K562 (cell line): Measurements from ENCODE around the gene SAMD9L. TPM values are rescaled to one million over a fixed set of nuclear protein-coding genes. Genes with fewer than 3 reads are reported as not detected.

Source experiments
- ATAC-seq: fragments of 200-7000 bp; cut with Tn5 transposase; 3 replicates; pipeline ENCODE4 v1.9.1; 2020; ENCODE audit warnings: moderate library complexity
- BruUV-seq: library from RNA; stranded (reverse); fragments of 400-500 nt; replicated peaks from 2 replicates; lab custom pipeline; 2021; lab: Mats Ljungman, UMichigan
- CTCF ChIA-PET: fragments of 300-600 bp; formaldehyde crosslinking; extraction: SDS; loops from one replicate; lab custom pipeline; 2021; ENCODE audit warnings: low intra/inter-chr PET ratio; lab: Yijun Ruan, JAX
- POLR2A ChIA-PET: fragments of 300-600, 350-650 bp; sonication (Branson Sonifier 250); formaldehyde crosslinking; extraction: SDS; loops from one replicate; lab custom pipeline; 2021; ENCODE audit warnings: antibody characterized with exemption, inconsistent platforms; lab: Yijun Ruan, JAX
- DNase-seq, 4 experiments: peaks; one replicate each; pipeline versions ENCODE4 v3.0.0 to v3.0.0-alpha.2; 2011 to 2018; ENCODE audit warnings: low spot score in 3 of 4, mixed read lengths in 3 of 4; ENCODE audit errors: extremely low read depth in 1 of 4
- FAIRE-seq: peaks from 2 replicates; lab custom pipeline; 2011; peaks lifted over from hg19 to GRCh38; lab: Jason Lieb, UNC
- H2AFZ ChIP-seq: 2 replicates; pipeline ENCODE4 v1.6.0; 2011; ENCODE audit warnings: low read depth, low read length, control low read depth, inconsistent platforms
- H3K27ac ChIP-seq: fragments of 200-600 bp; 3 replicates; pipeline ENCODE4 v1.8.0; 2011; ENCODE audit warnings: low read depth, mild to moderate bottlenecking, control low read depth, inconsistent platforms, low read length, moderate library complexity, mixed read lengths; ENCODE audit errors: extremely low read depth
- H3K27me3 ChIP-seq, 2 experiments: fragments of 300-600 bp in 1 of 2; 2 replicates in 1 of 2; 3 replicates in 1 of 2; pipeline versions ENCODE4 v1.6.0 to v1.8.0; 2011; ENCODE audit warnings: inconsistent platforms in 2 of 2, low read length in 2 of 2, mild to moderate bottlenecking in 1 of 2, mixed read lengths in 1 of 2, moderate library complexity in 1 of 2; ENCODE audit not compliant: control insufficient read depth in 2 of 2, insufficient read depth in 2 of 2
- H3K36me3 ChIP-seq: fragments of 300-600 bp; 3 replicates; pipeline ENCODE4 v1.8.0; 2011; ENCODE audit warnings: mild to moderate bottlenecking, low read length, inconsistent platforms; ENCODE audit not compliant: control insufficient read depth, insufficient read depth
- H3K4me1 ChIP-seq, 2 experiments: fragments of 200-600 bp in 1 of 2; replicated peaks in 1 of 2; 2 replicates in 1 of 2; 3 replicates in 1 of 2; pipeline versions ENCODE4 v1.5.1 to v1.8.0; 2011; ENCODE audit warnings: inconsistent platforms in 2 of 2, low read length in 2 of 2, mild to moderate bottlenecking in 1 of 2, mixed read lengths in 1 of 2, moderate library complexity in 1 of 2; ENCODE audit not compliant: control insufficient read depth in 2 of 2, insufficient read depth in 2 of 2
- H3K4me2 ChIP-seq: 2 replicates; pipeline ENCODE4 v1.6.1; 2011; ENCODE audit warnings: low read length, control low read depth, inconsistent platforms, mixed read lengths; ENCODE audit not compliant: insufficient read depth
- H3K4me3 ChIP-seq: fragments of 200-600 bp; sonication (generic), shearing (Covaris generic); 2 replicates; pipeline ENCODE4 v1.5.1; 2016; ENCODE audit warnings: control low read depth, inconsistent platforms
- H3K79me2 ChIP-seq: fragments of 200-600 bp; 3 replicates; pipeline ENCODE4 v1.8.0; 2011; ENCODE audit warnings: low read length, inconsistent platforms; ENCODE audit not compliant: control insufficient read depth, insufficient read depth
- H3K9ac ChIP-seq, 2 experiments: 2 replicates each; pipeline versions ENCODE4 v1.6.0 to v1.6.1; 2011; ENCODE audit warnings: low read depth in 2 of 2, low read length in 2 of 2, control low read depth in 1 of 2, inconsistent platforms in 1 of 2, mild to moderate bottlenecking in 1 of 2, mixed read lengths in 1 of 2; ENCODE audit not compliant: insufficient read depth in 1 of 2
- H3K9me1 ChIP-seq: one replicate; pipeline ENCODE4 v1.6.0; 2011; ENCODE audit warnings: inconsistent platforms, mild to moderate bottlenecking, low read length, moderate library complexity; ENCODE audit not compliant: control insufficient read depth, insufficient read depth
- H3K9me3 ChIP-seq: replicated peaks from 2 replicates; pipeline ENCODE4 v1.5.1; 2011; ENCODE audit warnings: low read depth, low read length, inconsistent platforms; ENCODE audit not compliant: control insufficient read depth, insufficient read depth
- H4K20me1 ChIP-seq: replicated peaks from 2 replicates; pipeline ENCODE4 v1.6.1; 2011; ENCODE audit warnings: low read length, inconsistent platforms, mixed read lengths; ENCODE audit not compliant: control insufficient read depth, insufficient read depth
- BDP1 ChIP-seq: IDR thresholded peaks from 3 replicates; pipeline ENCODE4 v1.6.1; 2011; ENCODE audit not compliant: insufficient read length, insufficient read depth
- DDX20 ChIP-seq: fragments of 450-650 bp; IDR thresholded peaks from 2 replicates; pipeline ENCODE4 v1.6.1; 2016; ENCODE audit warnings: missing genetic modification characterization, low read depth, mild to moderate bottlenecking, missing compliant biosample characterization, moderate library complexity
- DIDO1 ChIP-seq: fragments of 450-650 bp; IDR thresholded peaks from 2 replicates; pipeline ENCODE4 v1.6.1; 2016; ENCODE audit warnings: low read depth, missing biosample characterization, missing genetic modification characterization
- ELF1 ChIP-seq: fragments of 200-800 bp; sonication (Bioruptor generic); IDR thresholded peaks from 2 replicates; pipeline ENCODE4 v1.6.1; 2016; ENCODE audit warnings: missing genetic modification characterization, missing compliant biosample characterization
- ELF4 ChIP-seq: fragments of 450-650 bp; formaldehyde crosslinking; IDR thresholded peaks from 2 replicates; pipeline ENCODE4 v1.4.0; 2022; ENCODE audit warnings: missing genetic modification characterization
- KDM1A ChIP-seq, 2 experiments: fragments of 450-650 bp; IDR thresholded peaks; 2 replicates each; pipeline ENCODE4 v1.6.1; 2016; ENCODE audit warnings: mild to moderate bottlenecking in 2 of 2
- MEF2A ChIP-seq: IDR thresholded peaks from 2 replicates; pipeline ENCODE4 v1.6.1; 2011; ENCODE audit warnings: low read depth, mild to moderate bottlenecking, low read length, moderate library complexity; ENCODE audit not compliant: control insufficient read depth
- MTA1 ChIP-seq: fragments of 450-650 bp; IDR thresholded peaks from 2 replicates; pipeline ENCODE4 v1.6.1; 2017; ENCODE audit warnings: borderline replicate concordance
- NR2C1 ChIP-seq, 2 experiments: fragments of 450-650 bp; IDR thresholded peaks; 2 replicates each; pipeline ENCODE4 v1.6.1; 2017; ENCODE audit warnings: mild to moderate bottlenecking in 2 of 2, antibody characterized with exemption in 1 of 2, inconsistent platforms in 1 of 2, missing compliant biosample characterization in 1 of 2, missing genetic modification characterization in 1 of 2
- PRMT5 ChIP-seq: sonication (generic); formaldehyde crosslinking; IDR thresholded peaks from 2 replicates; pipeline ENCODE4 v1.5.0; 2020; ENCODE audit warnings: missing genetic modification reagents
- PYGO2 ChIP-seq: fragments of 450-650 bp; IDR thresholded peaks from 2 replicates; pipeline ENCODE4 v1.6.1; 2016; ENCODE audit warnings: mild to moderate bottlenecking, missing genetic modification characterization, moderate library complexity, missing compliant biosample characterization
- RCOR1 ChIP-seq, 2 experiments: IDR thresholded peaks; 2 replicates each; pipeline ENCODE4 v1.6.1; 2012; ENCODE audit warnings: low read depth in 2 of 2, low read length in 2 of 2, borderline replicate concordance in 1 of 2, improper control_type of control experiment in 1 of 2
- SPI1 ChIP-seq: IDR thresholded peaks from 2 replicates; pipeline ENCODE4 v1.6.1; 2011; ENCODE audit warnings: low read depth, low read length, control low read depth, borderline replicate concordance
- TRIM24 ChIP-seq, 2 experiments: fragments of 450-650 bp; IDR thresholded peaks; 2 replicates each; pipeline ENCODE4 v1.6.1; 2016
- ZNF436 ChIP-seq: fragments of 250-450, 450-650 bp; sonication (Bioruptor Pico); formaldehyde crosslinking; IDR thresholded peaks from 2 replicates; pipeline ENCODE4 v1.7.0; 2020; ENCODE audit warnings: mild to moderate bottlenecking
- ZNF778 ChIP-seq: fragments of 450-650 bp; formaldehyde crosslinking; IDR thresholded peaks from 2 replicates; pipeline ENCODE4 v1.4.0; 2020; ENCODE audit warnings: mild to moderate bottlenecking, moderate library complexity
- WGBS: fragments of 100-300 bp; shearing (Covaris generic); methylation state at CpG from one replicate; pipeline ENCODE4 v1.1.6; 2016; ENCODE audit warnings: low coverage, mixed read lengths; ENCODE audit not compliant: insufficient coverage; ENCODE audit errors: missing lambda C conversion rate; 5-methylcytosine and 5-hydroxymethylcytosine counted together
- in situ Hi-C: fragments of 300-500 bp; cut with MboI; formaldehyde crosslinking; loops from 4 replicates; pipeline ENCODE4 v1.15.0; 2018; ENCODE audit warnings: inconsistent platforms, mixed read lengths
- intact Hi-C: fragments of 100-400 bp; cut with micrococcal nuclease; formaldehyde crosslinking; loops from 2 replicates; pipeline ENCODE4 v1.14.2; 2022
- polyA plus RNA-seq, 8 experiments: library from polyadenylated mRNA; depleted of rRNA in 4 of 8; stranded (reverse) in 5 of 8; unstranded in 3 of 8; fragments of >200 nt; fragmentation: Nextera tagmentation in 2 of 8; fragmentation: Illumina TruSeq in 1 of 8; extraction: Ambion mirVana in 2 of 8; extraction: Trizol in 1 of 8; gene quantifications; 2 replicates each; pipeline versions ENCODE4 v1.2.1 to v1.2.3, GENCODE V29; 2011 to 2014; ENCODE audit warnings: inconsistent platforms in 1 of 8, missing spikeins in 1 of 8
- total RNA-seq, 7 experiments: library from RNA; depleted of rRNA in 6 of 7; stranded (reverse); fragments of >200 nt in 6 of 7; fragmentation: Illumina TruSeq in 2 of 7; extraction: Trizol in 2 of 7; gene quantifications; 2 replicates each; pipeline versions ENCODE4 v1.2.1 to v1.2.3, GENCODE V29; 2011 to 2021; ENCODE audit warnings: low replicate concordance in 1 of 7
- TF ChIP-seq, protein P1 (sequence below): fragments of 450-650 bp; conservative IDR thresholded peaks from 2 replicates; pipeline ENCODE4 v1.6.1; 2016; ENCODE audit warnings: missing genetic modification characterization, low read depth, mild to moderate bottlenecking, control low read depth, missing compliant biosample characterization
- TF ChIP-seq, protein P2 (sequence below): fragments of 450-650 bp; formaldehyde crosslinking; IDR thresholded peaks from 2 replicates; pipeline ENCODE4 v1.4.0; 2020; ENCODE audit warnings: mild to moderate bottlenecking
- TF ChIP-seq, protein P3 (sequence below): fragments of 250-450 bp; sonication (Bioruptor Pico); IDR thresholded peaks from 2 replicates; pipeline ENCODE4 v1.5.0; 2021

Gene SAMD9L
- total and polyA plus RNA-seq, 9 of the 15 experiments (the other 6 are each of a cell fraction or from before 2014, with no cell fraction given), result 0.15 to 1.0 (median 0.48) TPM

DNA sequence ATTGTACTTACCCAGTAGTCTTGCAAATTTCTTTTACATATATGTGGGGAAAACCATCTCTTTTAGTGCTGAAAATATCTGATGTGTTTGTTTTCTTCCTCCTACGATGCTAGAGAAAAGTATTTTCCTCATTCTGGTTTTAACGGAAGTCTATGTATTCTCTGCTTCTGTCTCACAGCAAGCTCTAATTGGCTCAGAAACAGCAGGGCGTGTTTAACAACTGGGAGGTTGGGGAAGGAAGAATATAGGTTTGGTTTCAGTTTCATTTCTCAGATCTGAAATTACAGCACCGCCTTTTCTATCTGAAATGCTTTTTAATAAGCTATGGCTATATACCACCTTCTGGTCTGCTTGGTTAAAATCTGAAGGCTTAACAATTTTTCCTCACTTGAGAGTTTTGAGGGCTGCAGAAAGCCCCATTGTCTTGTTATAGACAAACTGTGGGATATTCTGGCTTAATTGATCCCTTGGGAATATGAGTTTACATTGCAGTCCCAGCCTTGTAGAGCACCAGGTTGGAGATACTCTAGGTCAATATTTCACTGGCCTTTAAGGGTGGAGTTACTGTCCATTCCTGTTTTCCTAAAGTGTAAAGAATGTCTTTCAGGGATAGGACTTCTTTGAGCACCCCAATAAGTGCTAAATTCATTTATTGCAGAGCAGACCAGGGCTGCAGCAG is 30.2 kb downstream of the SAMD9L start, which contains the start of gene SAMD9 (continued):
- TF ChIP-seq, protein P1, sequence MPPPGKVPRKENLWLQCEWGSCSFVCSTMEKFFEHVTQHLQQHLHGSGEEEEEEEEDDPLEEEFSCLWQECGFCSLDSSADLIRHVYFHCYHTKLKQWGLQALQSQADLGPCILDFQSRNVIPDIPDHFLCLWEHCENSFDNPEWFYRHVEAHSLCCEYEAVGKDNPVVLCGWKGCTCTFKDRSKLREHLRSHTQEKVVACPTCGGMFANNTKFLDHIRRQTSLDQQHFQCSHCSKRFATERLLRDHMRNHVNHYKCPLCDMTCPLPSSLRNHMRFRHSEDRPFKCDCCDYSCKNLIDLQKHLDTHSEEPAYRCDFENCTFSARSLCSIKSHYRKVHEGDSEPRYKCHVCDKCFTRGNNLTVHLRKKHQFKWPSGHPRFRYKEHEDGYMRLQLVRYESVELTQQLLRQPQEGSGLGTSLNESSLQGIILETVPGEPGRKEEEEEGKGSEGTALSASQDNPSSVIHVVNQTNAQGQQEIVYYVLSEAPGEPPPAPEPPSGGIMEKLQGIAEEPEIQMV, result no peak
- TF ChIP-seq ELF1 (tag) (no peak), MEF2A (no peak), ELF4 (no peak), TRIM24 (IDR thresholded peaks at IDR 0.05) (no peak), MTA1 (no peak), RCOR1 (IDR thresholded peaks at IDR 0.05; ENCODE audit: borderline replicate concordance in 1 of 2, low read depth in 2 of 2, low read length in 2 of 2) (no peak), SPI1 (0 out of 2 replicates have a peak, but pooled peaks have one; percentile 12)

DNA sequence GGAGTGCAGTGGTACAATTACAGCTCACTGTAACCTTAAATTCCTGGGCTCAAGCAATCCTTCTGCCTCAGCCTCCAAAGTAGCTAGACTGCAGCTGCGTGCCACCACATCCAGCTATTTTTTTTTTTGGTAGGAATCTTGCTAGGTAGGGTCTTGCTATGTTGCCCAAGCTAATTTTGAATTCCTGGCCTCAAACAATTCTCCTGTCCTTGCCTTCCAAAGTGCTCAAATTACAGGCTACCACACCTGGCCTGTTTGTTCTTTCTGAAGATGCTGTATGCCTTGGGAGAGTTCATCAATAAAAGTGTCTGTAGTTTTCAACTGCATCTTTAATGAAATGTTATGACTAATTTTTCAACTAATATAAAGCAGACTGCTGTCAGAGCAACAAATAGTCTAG is 30.9 kb downstream of the SAMD9L start:
- Histone ChIP-seq H3K9me3 (no peaks in the 10 kb centered on the region), H3K36me3 (no peaks in the 10 kb centered on the region), H3K9me1 (no peaks in the 10 kb centered on the region), H4K20me1 (no peaks in the 10 kb centered on the region), H3K79me2 (no peaks in the 10 kb centered on the region), H3K9ac (peak overlapping the region in 1 of 2 experiments; percentile 18; a peak in 1 of 4 replicates), H3K27ac (peak overlapping the region; percentile 3; the same call in 1 of the 3 replicates), H2AFZ (peak overlapping the region; percentile 86), H3K4me2 (peak overlapping the region; percentile 53), H3K4me3 (peak overlapping the region; percentile 26), H3K4me1 (no peaks in the 10 kb centered on the region; a peak in 2 of 5 replicates), H3K27me3 (no peaks in the 10 kb centered on the region)
- 8% methylated on average over 1 of the region's 1 CpG for WGBS
- in situ Hi-C loops (no loop called here), intact Hi-C loops (no loop called here)
- BruUV-seq, result TSS peak; percentile 69
- FAIRE-seq (no peak), ATAC-seq (peak; percentile 22), DNase-seq (no peak)
- CTCF ChIA-PET, result no interaction called here
- POLR2A ChIA-PET, result interaction anchor here (0.7 to 1.5 kb wide), 3 partner anchors 14 to 481 kb away, joined by 3 to 4 read pairs (median 3); no protein-coding TSS in a partner anchor
- TF ChIP-seq PRMT5, result no peak
- TF ChIP-seq DIDO1 (tag), result no peak
- TF ChIP-seq, protein P2, sequence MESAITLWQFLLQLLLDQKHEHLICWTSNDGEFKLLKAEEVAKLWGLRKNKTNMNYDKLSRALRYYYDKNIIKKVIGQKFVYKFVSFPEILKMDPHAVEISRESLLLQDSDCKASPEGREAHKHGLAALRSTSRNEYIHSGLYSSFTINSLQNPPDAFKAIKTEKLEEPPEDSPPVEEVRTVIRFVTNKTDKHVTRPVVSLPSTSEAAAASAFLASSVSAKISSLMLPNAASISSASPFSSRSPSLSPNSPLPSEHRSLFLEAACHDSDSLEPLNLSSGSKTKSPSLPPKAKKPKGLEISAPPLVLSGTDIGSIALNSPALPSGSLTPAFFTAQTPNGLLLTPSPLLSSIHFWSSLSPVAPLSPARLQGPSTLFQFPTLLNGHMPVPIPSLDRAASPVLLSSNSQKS, result no peak
- TF ChIP-seq PYGO2 (tag), result no peak
- no peak for TF ChIP-seq ZNF436 (CRISPR knock-in tag)
- TF ChIP-seq NR2C1 (IDR thresholded peaks at IDR 0.05), result no peak
- no peak for TF ChIP-seq NR2C1 (tag; IDR thresholded peaks at IDR 0.05)
- no peak for TF ChIP-seq BDP1
- TF ChIP-seq ZNF778 (CRISPR knock-in tag), result no peak
- TF ChIP-seq ELF4, result no peak
- no peak for TF ChIP-seq DDX20 (tag)
- TF ChIP-seq, protein P3, sequence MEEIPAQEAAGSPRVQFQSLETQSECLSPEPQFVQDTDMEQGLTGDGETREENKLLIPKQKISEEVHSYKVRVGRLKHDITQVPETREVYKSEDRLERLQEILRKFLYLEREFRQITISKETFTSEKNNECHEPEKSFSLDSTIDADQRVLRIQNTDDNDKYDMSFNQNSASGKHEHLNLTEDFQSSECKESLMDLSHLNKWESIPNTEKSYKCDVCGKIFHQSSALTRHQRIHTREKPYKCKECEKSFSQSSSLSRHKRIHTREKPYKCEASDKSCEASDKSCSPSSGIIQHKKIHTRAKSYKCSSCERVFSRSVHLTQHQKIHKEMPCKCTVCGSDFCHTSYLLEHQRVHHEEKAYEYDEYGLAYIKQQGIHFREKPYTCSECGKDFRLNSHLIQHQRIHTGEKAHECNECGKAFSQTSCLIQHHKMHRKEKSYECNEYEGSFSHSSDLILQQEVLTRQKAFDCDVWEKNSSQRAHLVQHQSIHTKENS (CRISPR knock-in tag), result no peak
- TF ChIP-seq KDM1A (IDR thresholded peaks at IDR 0.05), result no peak
